ENCODE data around the gene CERS4.
"Not testable (repeated sequence)": the region's sequence is repeated elsewhere in the genome, so short reads cannot be mapped to it uniquely, and the experiment has no call there.

The CERS4 gene

DNA sequence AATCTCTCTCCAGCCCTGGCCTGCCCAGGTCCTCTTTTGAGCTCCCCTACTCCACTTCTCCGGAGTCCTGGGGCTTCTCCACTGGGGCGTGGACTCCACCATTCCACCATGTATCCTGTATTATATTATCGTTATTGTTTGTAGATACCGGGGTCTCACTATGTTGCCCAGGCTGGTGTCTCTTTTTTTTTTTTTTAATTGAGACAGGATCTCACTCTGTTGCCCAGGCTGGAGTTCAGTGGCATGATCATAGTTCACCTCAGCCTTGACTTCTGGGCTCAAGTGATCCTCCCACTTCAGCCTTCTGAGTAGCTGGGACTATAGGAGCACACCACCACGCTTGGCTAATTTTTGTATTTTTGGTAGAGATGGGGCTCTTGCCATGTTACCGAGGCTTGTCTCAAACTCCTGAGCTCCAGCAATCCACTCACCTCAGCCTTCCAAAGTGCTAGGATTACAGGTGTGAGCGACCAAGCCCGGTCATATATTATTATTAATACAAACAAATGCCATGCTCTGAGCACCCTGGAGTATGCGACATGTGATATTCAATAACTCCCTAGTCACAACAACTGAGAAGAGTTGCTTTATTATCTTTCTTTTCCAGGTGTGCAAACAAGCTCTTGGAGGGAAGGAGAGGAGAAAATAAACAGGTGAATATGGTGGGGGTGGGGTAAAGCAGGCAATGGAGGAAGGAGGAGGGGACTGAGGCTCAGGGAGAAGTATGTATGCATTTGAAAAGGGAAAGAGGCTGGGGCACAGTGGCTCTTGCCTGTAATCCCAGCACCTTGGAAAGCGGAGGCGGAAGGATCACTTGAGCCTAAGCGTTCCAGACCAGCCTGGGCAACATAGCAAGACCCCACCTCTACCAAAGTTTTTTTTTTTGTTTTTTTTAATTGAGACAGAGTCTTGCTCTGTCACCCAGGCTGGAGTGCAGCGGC lies 2.8 kb upstream of the CERS4 start:
- H3K27ac ChIP-seq: no peak overlapping the region
- no peak for TF ChIP-seq ZFX (IDR thresholded peaks at IDR 0.05; ENCODE audit: borderline replicate concordance)
- TF ChIP-seq, protein P1, sequence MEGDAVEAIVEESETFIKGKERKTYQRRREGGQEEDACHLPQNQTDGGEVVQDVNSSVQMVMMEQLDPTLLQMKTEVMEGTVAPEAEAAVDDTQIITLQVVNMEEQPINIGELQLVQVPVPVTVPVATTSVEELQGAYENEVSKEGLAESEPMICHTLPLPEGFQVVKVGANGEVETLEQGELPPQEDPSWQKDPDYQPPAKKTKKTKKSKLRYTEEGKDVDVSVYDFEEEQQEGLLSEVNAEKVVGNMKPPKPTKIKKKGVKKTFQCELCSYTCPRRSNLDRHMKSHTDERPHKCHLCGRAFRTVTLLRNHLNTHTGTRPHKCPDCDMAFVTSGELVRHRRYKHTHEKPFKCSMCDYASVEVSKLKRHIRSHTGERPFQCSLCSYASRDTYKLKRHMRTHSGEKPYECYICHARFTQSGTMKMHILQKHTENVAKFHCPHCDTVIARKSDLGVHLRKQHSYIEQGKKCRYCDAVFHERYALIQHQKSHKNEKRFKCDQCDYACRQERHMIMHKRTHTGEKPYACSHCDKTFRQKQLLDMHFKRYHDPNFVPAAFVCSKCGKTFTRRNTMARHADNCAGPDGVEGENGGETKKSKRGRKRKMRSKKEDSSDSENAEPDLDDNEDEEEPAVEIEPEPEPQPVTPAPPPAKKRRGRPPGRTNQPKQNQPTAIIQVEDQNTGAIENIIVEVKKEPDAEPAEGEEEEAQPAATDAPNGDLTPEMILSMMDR (IDR thresholded peaks at IDR 0.05): no peak

DNA sequence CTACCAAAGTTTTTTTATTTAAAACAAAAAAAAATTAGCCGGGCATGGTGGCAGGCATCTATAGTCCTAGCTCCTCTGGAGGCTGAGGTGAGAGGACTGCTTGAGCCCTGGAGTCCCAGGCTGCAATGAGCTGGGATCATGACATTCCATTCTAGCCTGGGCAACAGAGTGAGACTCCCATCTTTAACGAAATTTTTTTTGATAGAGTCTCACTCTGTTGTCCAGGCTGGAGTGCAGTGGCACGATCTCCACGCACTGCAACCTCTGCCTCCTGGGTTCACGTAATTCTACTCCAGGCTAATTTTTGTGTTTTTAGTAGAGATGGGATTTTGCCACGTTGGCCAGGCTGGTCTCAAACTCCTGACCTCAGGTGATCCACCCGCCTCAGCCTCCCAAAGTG lies 1.8 kb upstream of the CERS4 start:
- not testable (repeated sequence) for H3K27ac ChIP-seq

DNA sequence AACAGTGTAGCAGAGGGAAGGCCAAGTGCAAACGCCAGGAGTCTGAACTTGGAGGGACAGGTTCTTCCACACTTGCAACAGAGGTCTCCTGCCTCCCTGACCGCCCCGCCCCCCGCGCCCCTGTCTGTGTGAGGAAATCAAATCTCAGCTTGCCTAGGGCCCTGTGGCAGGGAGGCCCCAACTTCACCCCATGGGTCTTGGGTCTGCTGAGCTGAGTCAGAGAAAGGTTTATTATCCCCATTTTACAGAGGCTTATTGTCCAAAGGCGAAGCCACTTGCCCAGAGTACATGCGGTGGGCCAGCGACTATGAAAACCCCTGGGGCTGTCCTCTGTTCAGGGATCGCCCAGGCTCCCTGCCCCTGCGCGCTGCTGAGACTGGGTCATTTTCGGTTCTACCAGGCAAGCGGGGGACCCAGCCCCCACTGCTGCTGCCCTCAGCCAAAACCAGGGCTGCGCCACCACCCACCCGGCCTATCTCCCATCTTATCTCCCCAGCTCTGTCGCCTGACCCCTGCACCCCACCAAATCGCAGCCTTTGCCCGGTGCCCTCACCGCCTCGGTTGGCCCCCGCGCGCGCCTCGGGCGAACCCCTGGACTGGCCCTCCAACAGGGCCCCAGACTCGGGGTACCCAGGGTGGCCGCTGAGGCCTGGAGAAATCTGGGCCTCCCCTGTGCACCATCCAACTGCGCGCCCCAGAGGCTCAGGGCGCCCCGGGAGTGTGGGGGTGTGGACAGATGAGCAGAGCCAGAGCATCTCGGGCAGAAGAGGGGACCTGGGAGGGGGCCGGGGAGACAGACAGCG lies 850 bp upstream of the CERS4 start:
- H3K27ac ChIP-seq: no peak overlapping the region
- TF ChIP-seq, protein P1 (IDR thresholded peaks at IDR 0.05): no peak
- no peak for TF ChIP-seq ZFX (IDR thresholded peaks at IDR 0.05; ENCODE audit: borderline replicate concordance)

DNA sequence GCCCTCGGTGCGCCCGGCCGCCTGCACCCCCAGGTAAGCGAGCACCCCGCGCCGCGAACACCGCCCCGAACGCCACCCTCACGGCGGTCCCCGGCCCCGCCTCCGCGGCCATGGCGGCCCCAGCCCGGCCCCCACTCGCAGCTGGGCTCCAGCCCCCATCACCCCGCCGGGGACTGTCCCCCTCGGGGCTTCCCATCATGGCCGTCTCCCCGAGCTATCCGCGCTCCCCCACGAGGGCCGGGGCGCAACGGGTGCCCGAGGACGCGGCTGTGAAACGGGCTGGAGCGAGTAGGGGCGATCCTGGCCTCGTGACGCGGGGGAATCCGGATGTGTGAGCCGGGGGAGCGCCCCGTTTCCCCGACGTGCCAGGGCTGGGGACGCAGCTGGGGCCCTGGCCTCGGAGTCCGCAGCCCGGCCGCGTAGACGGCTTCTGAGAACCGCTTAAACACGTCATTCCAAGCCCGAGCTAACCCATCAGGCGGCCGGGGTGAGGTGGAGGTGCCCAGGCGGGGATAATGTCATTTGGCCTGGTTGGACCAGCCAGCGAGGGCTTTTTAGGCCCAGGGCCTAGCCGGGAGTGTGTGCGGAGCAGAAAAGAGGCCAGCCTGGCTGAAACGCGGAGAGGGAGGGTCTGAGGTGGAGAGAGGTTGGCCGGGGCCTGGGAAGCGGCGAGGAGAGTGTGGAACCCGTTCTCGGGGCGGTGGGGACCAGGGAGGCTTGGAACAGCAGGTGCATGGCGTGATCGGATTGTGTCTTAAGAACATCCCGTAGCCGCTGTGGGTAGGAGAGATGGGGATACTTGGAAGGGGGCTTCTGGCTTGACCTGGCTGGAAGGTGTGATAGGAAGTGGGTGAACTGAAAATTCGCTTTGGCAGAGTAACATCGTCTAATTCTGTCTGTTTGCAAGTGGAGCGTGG lies 550 bp downstream of the CERS4 start:
- no peak for TF ChIP-seq ZFX (IDR thresholded peaks at IDR 0.05; ENCODE audit: borderline replicate concordance)
- TF ChIP-seq, protein P1 (IDR thresholded peaks at IDR 0.05): no peak
- H3K27ac ChIP-seq: no peak overlapping the region

DNA sequence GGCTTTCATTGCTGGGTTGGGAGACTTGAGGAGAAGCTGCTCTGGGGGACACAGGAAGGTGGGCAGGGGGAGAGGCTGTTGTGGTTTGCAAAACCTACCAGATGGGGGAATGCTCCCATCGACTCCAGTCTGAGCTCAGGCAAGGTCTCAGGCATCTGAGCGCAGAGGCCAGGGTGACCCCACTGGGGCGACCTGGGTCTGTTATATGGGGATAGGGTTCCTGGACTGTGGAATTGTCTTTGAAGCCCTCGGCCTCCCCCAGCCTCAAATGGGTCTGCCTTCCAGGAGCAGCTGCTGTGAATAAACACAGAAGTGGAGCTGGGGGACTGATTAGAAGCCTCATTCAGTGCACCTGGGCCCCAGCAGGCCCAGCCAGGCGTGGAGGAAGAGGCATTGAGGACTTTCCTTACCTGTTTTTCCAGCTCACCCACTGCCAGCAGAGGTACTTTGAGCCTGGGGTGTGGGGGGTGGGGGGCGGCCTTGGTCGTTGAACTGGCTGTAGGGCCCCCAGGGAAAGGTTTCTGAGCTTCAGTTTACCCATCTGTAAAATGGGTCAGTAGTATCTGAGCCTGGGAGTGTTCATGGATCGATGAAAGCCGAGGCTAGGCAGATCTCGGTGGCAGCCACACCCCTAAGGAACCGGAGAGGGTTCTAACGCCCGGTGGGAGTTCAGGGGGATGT lies 1.4 kb downstream of the CERS4 start:
- no peak for TF ChIP-seq ZFX (IDR thresholded peaks at IDR 0.05; ENCODE audit: borderline replicate concordance)
- TF ChIP-seq, protein P1 (IDR thresholded peaks at IDR 0.05): no peak
- H3K27ac ChIP-seq: no peak overlapping the region

DNA sequence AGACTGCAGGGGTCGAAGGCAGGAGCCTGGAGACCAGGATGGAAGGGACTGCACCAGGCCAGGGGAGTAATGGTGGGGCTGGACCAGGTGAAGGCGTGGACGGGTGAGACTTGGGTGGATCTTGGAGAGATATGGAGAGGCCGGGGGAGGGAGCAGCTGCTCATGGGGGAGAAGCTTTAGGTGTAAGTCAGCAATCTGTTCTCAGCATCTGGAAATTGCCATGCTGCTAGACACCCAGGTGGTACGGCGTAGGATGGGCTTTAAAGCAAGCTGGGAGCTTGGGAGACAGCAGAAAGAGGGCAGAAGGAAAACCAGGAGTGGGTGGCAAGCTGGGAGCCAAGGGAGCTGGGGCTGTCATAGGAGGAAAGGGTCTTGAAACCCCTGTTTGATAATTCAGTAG lies 3.0 kb downstream of the CERS4 start:
- TF ChIP-seq, protein P1 (IDR thresholded peaks at IDR 0.05): no peak
- TF ChIP-seq ZFX (IDR thresholded peaks at IDR 0.05; ENCODE audit: borderline replicate concordance): no peak
- H3K27ac ChIP-seq: no peak overlapping the region

DNA sequence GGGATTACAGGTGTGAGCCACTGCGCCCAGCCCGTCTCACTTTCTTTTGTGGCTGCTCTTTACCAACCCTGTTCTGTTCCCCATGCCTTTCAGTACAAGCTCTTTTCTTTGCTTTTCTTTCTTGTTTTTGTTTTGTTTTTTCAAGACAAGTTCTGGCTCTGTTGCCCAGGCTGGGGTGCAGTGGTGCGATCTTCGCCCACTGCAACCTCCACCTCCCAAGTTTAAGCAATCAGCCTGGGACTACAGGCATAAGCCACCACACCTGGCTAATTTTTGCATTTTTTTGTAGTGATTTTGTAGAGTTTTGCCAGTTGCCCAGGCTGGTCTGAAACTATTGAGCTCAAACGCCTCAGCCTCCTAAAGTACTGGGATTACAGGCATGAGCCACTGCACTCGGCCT lies 3.7 kb downstream of the CERS4 start:
- TF ChIP-seq ZFX (IDR thresholded peaks at IDR 0.05; ENCODE audit: borderline replicate concordance): no peak
- H3K27ac ChIP-seq: no peak overlapping the region
